GM12878 (cell line): Measurements from ENCODE around the gene PCP2. TPM values are rescaled to one million over a fixed set of nuclear protein-coding genes. Genes with fewer than 3 reads are reported as not detected.

Source experiments
- ATAC-seq: fragments of 200-7000 bp; cut with Tn5 transposase; 3 replicates; pipeline ENCODE4 v1.9.1; 2020; ENCODE audit warnings: mild to moderate bottlenecking, moderate library complexity
- BruUV-seq: library from RNA; stranded (reverse); fragments of 400-500 nt; replicated peaks from 2 replicates; lab custom pipeline; 2021; lab: Mats Ljungman, UMichigan
- CTCF ChIA-PET: fragments of 300-600 bp; sonication (Branson Sonifier 250); formaldehyde crosslinking; extraction: SDS; loops from one replicate; lab custom pipeline; 2021; ENCODE audit warnings: inconsistent platforms; lab: Yijun Ruan, JAX
- POLR2A ChIA-PET: fragments of 350-600 bp; formaldehyde crosslinking; extraction: SDS; loops from one replicate; lab custom pipeline; 2021; ENCODE audit warnings: inconsistent platforms; lab: Charles Lee
- RAD21 ChIA-PET: fragments of 300-600 bp; sonication (Branson Sonifier 250); formaldehyde crosslinking; loops from one replicate; lab custom pipeline; 2023; ENCODE audit warnings: antibody characterized with exemption; ENCODE audit not compliant: unreplicated experiment; lab: Charles Lee
- SMC1A ChIA-PET: fragments of 300-600 bp; sonication (Branson Sonifier 250); formaldehyde crosslinking; loops from one replicate; lab custom pipeline; 2023; ENCODE audit not compliant: unreplicated experiment, uncharacterized antibody; lab: Charles Lee
- DNase-seq: peaks from one replicate; pipeline ENCODE4 v3.0.0-alpha.2; 2011; ENCODE audit warnings: low read depth, low spot score
- FAIRE-seq: peaks from 3 replicates; lab custom pipeline; 2011; peaks lifted over from hg19 to GRCh38; lab: Jason Lieb, UNC
- H2AFZ ChIP-seq: 2 replicates; pipeline ENCODE4 v1.6.0; 2011; ENCODE audit warnings: low read depth, low read length, control low read depth; ENCODE audit not compliant: control insufficient read depth
- H3K27ac ChIP-seq: 2 replicates; pipeline ENCODE4 v1.5.1; 2011; ENCODE audit warnings: control low read depth; ENCODE audit not compliant: control insufficient read depth, insufficient read depth
- H3K27me3 ChIP-seq, 2 experiments: replicated peaks in 1 of 2; 2 replicates each; pipeline versions ENCODE4 v1.6.0 to v1.6.1; 2011; ENCODE audit warnings: low read length in 1 of 2; ENCODE audit not compliant: control insufficient read depth in 2 of 2, insufficient read depth in 2 of 2
- H3K36me3 ChIP-seq, 2 experiments: 2 replicates each; pipeline ENCODE4 v1.5.1; 2011; ENCODE audit warnings: low read length in 1 of 2; ENCODE audit not compliant: control insufficient read depth in 2 of 2, insufficient read depth in 2 of 2
- H3K4me1 ChIP-seq: 2 replicates; pipeline ENCODE4 v1.6.1; 2011; ENCODE audit warnings: mild to moderate bottlenecking, low read length, moderate library complexity, mixed read lengths; ENCODE audit not compliant: control insufficient read depth, insufficient read depth
- H3K4me2 ChIP-seq: 2 replicates; pipeline ENCODE4 v1.6.0; 2011; ENCODE audit warnings: control low read depth; ENCODE audit not compliant: control insufficient read depth, insufficient read depth
- H3K4me3 ChIP-seq: fragments of 200-600 bp; sonication (generic); 2 replicates; pipeline ENCODE4 v1.5.1; 2016
- H3K79me2 ChIP-seq: 2 replicates; pipeline ENCODE4 v1.6.0; 2011; ENCODE audit warnings: low read length; ENCODE audit not compliant: control insufficient read depth, insufficient read depth
- H3K9ac ChIP-seq: 2 replicates; pipeline ENCODE4 v1.8.0; 2011; ENCODE audit warnings: low read length, control low read depth, mixed read lengths; ENCODE audit not compliant: control insufficient read depth, insufficient read depth
- H3K9me3 ChIP-seq: replicated peaks from 3 replicates; pipeline ENCODE4 v1.5.1; 2011; ENCODE audit warnings: mild to moderate bottlenecking, low read length; ENCODE audit not compliant: control insufficient read depth, insufficient read depth
- H4K20me1 ChIP-seq: 2 replicates; pipeline ENCODE4 v1.6.0; 2011; ENCODE audit not compliant: control insufficient read depth, insufficient read depth
- FOXK2 ChIP-seq: fragments of 450-650 bp; IDR thresholded peaks from 2 replicates; pipeline ENCODE4 v1.6.1; 2017; ENCODE audit warnings: mild to moderate bottlenecking, moderate library complexity
- GATAD2B ChIP-seq: fragments of 450-650 bp; conservative IDR thresholded peaks from 2 replicates; pipeline ENCODE4 v1.6.1; 2017; ENCODE audit warnings: low read depth, mild to moderate bottlenecking, moderate library complexity
- JUND ChIP-seq: IDR thresholded peaks from 2 replicates; pipeline ENCODE4 v1.6.1; 2012; ENCODE audit warnings: low read depth, mild to moderate bottlenecking, low read length, improper control_type of control experiment, moderate library complexity
- NFYB ChIP-seq: IDR thresholded peaks from 2 replicates; pipeline ENCODE4 v1.6.1; 2011; ENCODE audit warnings: low read depth, mild to moderate bottlenecking, low read length, improper control_type of control experiment, moderate library complexity; ENCODE audit not compliant: insufficient read depth
- PAX5 ChIP-seq: IDR thresholded peaks from 2 replicates; pipeline ENCODE4 v1.6.1; 2011; ENCODE audit warnings: low read depth, low read length, borderline replicate concordance
- SP1 ChIP-seq: IDR thresholded peaks from one replicate; pipeline ENCODE4 v1.6.1; 2011; ENCODE audit warnings: low read depth, low read length
- ZBTB33 ChIP-seq: fragments of 450-650 bp; IDR thresholded peaks from 2 replicates; pipeline ENCODE4 v1.6.1; 2017; ENCODE audit warnings: mild to moderate bottlenecking
- ZZZ3 ChIP-seq: IDR thresholded peaks from 2 replicates; pipeline ENCODE4 v1.6.1; 2011; ENCODE audit warnings: low read depth; ENCODE audit not compliant: control insufficient read depth, insufficient read length
- WGBS: methylation state at CpG from one replicate; pipeline ENCODE4 v1.1.6; 2016; ENCODE audit warnings: low lambda C conversion rate; ENCODE audit not compliant: insufficient replicate concordance, insufficient coverage; ENCODE audit errors: missing lambda C conversion rate; 5-methylcytosine and 5-hydroxymethylcytosine counted together
- in situ Hi-C: fragments of 300-500 bp; cut with MboI; formaldehyde crosslinking; loops from 9 replicates; pipeline ENCODE4 v1.14.3; 2018; ENCODE audit warnings: mixed read lengths
- intact Hi-C: fragments of 100-400 bp; cut with micrococcal nuclease; formaldehyde crosslinking; loops from one replicate; pipeline ENCODE4 v1.14.2; 2022; ENCODE audit not compliant: unreplicated experiment
- polyA plus RNA-seq, 11 experiments: library from polyadenylated mRNA; depleted of rRNA in 4 of 11; unstranded in 6 of 11; stranded (reverse) in 5 of 11; fragments of >200 nt; fragmentation: Nextera tagmentation in 4 of 11; fragmentation: Illumina TruSeq in 1 of 11; extraction: Ambion mirVana in 4 of 11; extraction: Trizol in 1 of 11; gene quantifications; 1 replicate in 1 of 11; 2 replicates in 10 of 11; pipeline versions ENCODE4 v1.2.1 to v1.2.3, GENCODE V29; 2011 to 2016; ENCODE audit warnings: inconsistent platforms in 2 of 11, missing spikeins in 2 of 11, low read depth in 1 of 11
- total RNA-seq, 4 experiments: library from RNA; depleted of rRNA in 3 of 4; stranded (reverse); fragments of >200 nt in 3 of 4; fragmentation: Illumina TruSeq in 1 of 4; extraction: Trizol in 1 of 4; gene quantifications; 2 replicates each; pipeline versions ENCODE4 v1.2.1 to v1.2.3, GENCODE V29; 2013 to 2021

PCP2 gene
- total and polyA plus RNA-seq, 10 of the 15 experiments (the other 5 are each of a cell fraction or from before 2014, with no cell fraction given): 0.10 to 0.62 (median 0.31) TPM; not detected in 5

GRCh38 chr19:7625763-7626372 is 7.7 kb downstream of the PCP2 start (continued):
- TF ChIP-seq ZBTB33 (no peak), PAX5 (no peak), SP1 (no peak), GATAD2B (no peak)

GRCh38 chr19:7624810-7625209 is 8.7 kb downstream of the PCP2 start:
- FAIRE-seq (no peak), DNase-seq (no peak), ATAC-seq (no peak)
- RAD21 ChIA-PET: no interaction called here
- no peak overlapping the region for H3K4me3 ChIP-seq
- WGBS: 91% methylated on average over 17 of the region's 17 CpGs
- in situ Hi-C loops (no loop called here), intact Hi-C loops (no loop called here)
- no TSS peak for BruUV-seq
- H3K4me1 ChIP-seq: peaks cover 7% of the 10 kb centered on the region
- no peaks in the 10 kb centered on the region for H3K27me3 ChIP-seq
- no peak overlapping the region for H3K27ac ChIP-seq
- H3K36me3 ChIP-seq: peaks cover 7 to 23% of the 10 kb centered on the region in 2 experiments; a peak in 3 of 4 replicates
- peaks cover 32% of the 10 kb centered on the region for H3K79me2 ChIP-seq
- TF ChIP-seq NFYB (no peak), ZZZ3 (no peak), JUND (no peak), FOXK2 (no peak)
- no peak overlapping the region for H2AFZ ChIP-seq
- SMC1A ChIA-PET: no interaction called here
- no peaks in the 10 kb centered on the region for H3K9me3 ChIP-seq
- H4K20me1 ChIP-seq: no peaks in the 10 kb centered on the region
- POLR2A ChIA-PET: no interaction called here
- CTCF ChIA-PET: no interaction called here
- H3K9ac ChIP-seq: no peak overlapping the region
- no peak overlapping the region for H3K4me2 ChIP-seq
